HG03045 (cell line): ENCODE measurements around the gene PIEZO2.
"Not testable (repeated sequence)": the region's sequence is repeated elsewhere in the genome, so short reads cannot be mapped to it uniquely, and the experiment has no call there.

Source experiments
- ATAC-seq: cut with Tn5 transposase; IDR thresholded peaks from one replicate; pipeline ENCODE4 v1.9.1; 2021; ENCODE audit warnings: mild to moderate bottlenecking, moderate library complexity; ENCODE audit not compliant: unreplicated experiment

Gene PIEZO2

GRCh38 chr18:10690366-10690765 is 459.0 kb downstream of the PIEZO2 start:
- ATAC-seq = no peak

- no peak for ATAC-seq
These were observed 459.4 kb downstream of the PIEZO2 start for GRCh38 chr18:10690035-10690329.

GRCh38 chr18:10689236-10690034 is 459.9 kb downstream of the PIEZO2 start:
- ATAC-seq = no peak

GRCh38 chr18:10688766-10689165 is 460.6 kb downstream of the PIEZO2 start:
- ATAC-seq = no peak

- ATAC-seq = no peak
These were observed 462.0 kb downstream of the PIEZO2 start for GRCh38 chr18:10687161-10687925.

- no peak for ATAC-seq
These were observed 463.1 kb downstream of the PIEZO2 start for GRCh38 chr18:10686308-10686707.

GRCh38 chr18:10685484-10685883 is 463.9 kb downstream of the PIEZO2 start:
- ATAC-seq = no peak

- ATAC-seq = no peak
These were observed 467.0 kb downstream of the PIEZO2 start for GRCh38 chr18:10682368-10682714.

GRCh38 chr18:10681581-10682367 is 467.6 kb downstream of the PIEZO2 start:
- no peak for ATAC-seq

GRCh38 chr18:10680271-10680596 is 469.1 kb downstream of the PIEZO2 start:
- ATAC-seq = no peak

- ATAC-seq = no peak
These were observed 469.7 kb downstream of the PIEZO2 start for GRCh38 chr18:10679557-10680270.

- ATAC-seq = no peak
These were observed 477.9 kb downstream of the PIEZO2 start for GRCh38 chr18:10671441-10671840.

- ATAC-seq = no peak
These were observed 478.5 kb downstream of the PIEZO2 start for GRCh38 chr18:10670856-10671255.

- ATAC-seq = no peak
These were observed 479.8 kb downstream of the PIEZO2 start for GRCh38 chr18:10669441-10670100.

- no peak for ATAC-seq
These were observed 485.6 kb downstream of the PIEZO2 start for GRCh38 chr18:10663750-10664149.

- no peak for ATAC-seq
These were observed 488.1 kb downstream of the PIEZO2 start for GRCh38 chr18:10661317-10661716.

GRCh38 chr18:10660179-10660884 is 489.0 kb downstream of the PIEZO2 start:
- no peak for ATAC-seq

- ATAC-seq = no peak
These were observed 489.8 kb downstream of the PIEZO2 start for GRCh38 chr18:10659594-10659993.

GRCh38 chr18:10659000-10659399 is 490.4 kb downstream of the PIEZO2 start:
- no peak for ATAC-seq

- not testable (repeated sequence) for ATAC-seq
These were observed 505.4 kb downstream of the PIEZO2 start for GRCh38 chr18:10644003-10644402.
